ENCODE data around the gene PTPRN2.

PTPRN2 gene

DNA sequence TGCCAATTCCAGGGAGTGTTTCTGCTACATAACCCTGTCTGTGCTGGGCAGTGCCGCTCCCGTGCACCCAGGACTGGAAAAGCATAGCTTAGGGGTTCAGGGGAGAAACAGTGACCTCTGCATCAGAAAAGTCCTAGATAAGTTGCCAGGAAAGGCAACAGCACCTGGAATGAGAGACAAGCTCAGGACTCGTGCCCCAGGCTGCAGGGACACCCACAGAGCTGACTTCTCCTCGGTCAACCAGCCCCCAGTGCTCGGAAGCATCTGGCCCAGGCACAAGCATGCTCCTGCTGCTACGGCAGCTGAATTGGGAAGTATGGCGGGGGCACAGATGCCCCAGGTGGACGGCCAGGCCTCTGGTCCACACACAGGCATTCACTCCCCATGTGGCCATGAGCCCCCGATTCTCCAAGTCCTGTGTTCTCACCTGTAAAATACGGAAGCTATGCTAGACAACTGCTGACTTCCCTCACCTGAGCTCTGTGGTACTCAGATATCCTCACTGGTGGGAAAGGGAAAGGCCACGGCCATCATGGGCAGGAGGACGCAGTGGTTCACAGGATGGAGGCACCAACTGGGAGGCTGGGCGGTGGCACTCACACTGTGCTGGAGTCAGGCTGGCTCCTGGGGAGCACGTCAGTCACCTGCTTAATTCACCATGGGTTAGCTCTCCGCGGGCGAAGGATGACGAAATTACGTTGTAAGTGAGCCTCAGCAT is 220.5 kb downstream of the PTPRN2 start:
- Mint-ChIP-seq H3K4me1 (ENCODE audit: low read depth) (no peaks in the 10 kb centered on the region), H3K36me3 (ENCODE audit: low read depth) (no peaks in the 10 kb centered on the region), H3K4me3 (no peak overlapping the region), H3K9me3 (no peaks in the 10 kb centered on the region), H3K27me3 (no peaks in the 10 kb centered on the region), H3K27ac (no peak overlapping the region)

DNA sequence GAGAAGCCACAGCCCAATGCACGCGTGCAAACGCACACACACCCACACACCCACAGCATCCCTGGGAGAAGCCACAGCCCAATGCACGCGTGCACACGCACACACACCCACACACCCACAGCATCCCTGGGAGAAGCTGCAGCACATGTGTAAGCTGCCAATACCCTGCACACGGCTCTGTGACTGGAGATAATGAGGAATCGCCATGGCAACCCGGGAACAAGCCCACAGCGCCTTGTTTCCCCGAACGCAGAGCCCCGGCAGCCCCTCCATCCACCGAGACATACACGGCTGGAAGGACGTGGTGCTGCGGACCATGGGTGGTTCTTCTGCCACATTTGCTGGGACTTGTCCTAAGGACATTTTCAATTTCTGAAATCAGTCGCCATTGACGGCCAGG is 221.3 kb downstream of the PTPRN2 start:
- Mint-ChIP-seq H3K27ac (no peak overlapping the region), H3K36me3 (ENCODE audit: low read depth) (no peaks in the 10 kb centered on the region), H3K4me3 (no peak overlapping the region), H3K4me1 (ENCODE audit: low read depth) (no peaks in the 10 kb centered on the region), H3K9me3 (no peaks in the 10 kb centered on the region), H3K27me3 (no peaks in the 10 kb centered on the region)

GRCh38 chr7:158365267-158365666 is 222.4 kb downstream of the PTPRN2 start:
- Mint-ChIP-seq H3K27ac (no peak overlapping the region), H3K27me3 (no peaks in the 10 kb centered on the region), H3K4me1 (ENCODE audit: low read depth) (no peaks in the 10 kb centered on the region), H3K4me3 (no peak overlapping the region), H3K36me3 (ENCODE audit: low read depth) (no peaks in the 10 kb centered on the region), H3K9me3 (no peaks in the 10 kb centered on the region)

DNA sequence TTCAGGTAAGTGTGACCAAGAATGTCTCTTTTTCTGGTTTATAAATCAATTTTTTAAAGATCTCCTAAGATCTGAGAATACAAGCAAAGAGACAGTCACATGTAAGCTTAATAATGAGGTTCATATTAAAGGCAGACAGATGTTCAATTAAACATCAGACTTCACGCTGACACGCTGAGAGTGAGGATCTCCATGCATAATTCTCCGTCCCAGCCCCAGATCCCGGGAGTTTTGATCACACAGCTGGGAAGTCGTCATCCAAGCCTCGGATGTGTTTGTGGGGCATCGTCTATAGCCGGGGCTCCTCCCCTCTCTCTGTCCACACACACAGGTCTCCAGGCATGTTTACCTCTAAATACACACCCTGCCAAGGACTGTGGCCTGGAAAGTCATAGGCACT is 223.2 kb downstream of the PTPRN2 start:
- H3K4me1 Mint-ChIP-seq (ENCODE audit: low read depth): no peaks in the 10 kb centered on the region
- H3K27me3 Mint-ChIP-seq: no peaks in the 10 kb centered on the region
- no peaks in the 10 kb centered on the region for H3K9me3 Mint-ChIP-seq
- no peak overlapping the region for H3K4me3 Mint-ChIP-seq
- H3K36me3 Mint-ChIP-seq (ENCODE audit: low read depth): no peaks in the 10 kb centered on the region
- no peak overlapping the region for H3K27ac Mint-ChIP-seq

- Mint-ChIP-seq H3K27me3 (no peaks in the 10 kb centered on the region), H3K36me3 (ENCODE audit: low read depth) (no peaks in the 10 kb centered on the region), H3K4me3 (no peak overlapping the region), H3K4me1 (ENCODE audit: low read depth) (no peaks in the 10 kb centered on the region), H3K27ac (no peak overlapping the region), H3K9me3 (no peaks in the 10 kb centered on the region)
Observed at GRCh38 chr7:158362912-158363905, 224.4 kb downstream of the PTPRN2 start.

GRCh38 chr7:158362001-158362400 is 225.6 kb downstream of the PTPRN2 start:
- Mint-ChIP-seq H3K27me3 (no peaks in the 10 kb centered on the region), H3K9me3 (no peaks in the 10 kb centered on the region), H3K4me1 (ENCODE audit: low read depth) (no peaks in the 10 kb centered on the region), H3K4me3 (no peak overlapping the region), H3K36me3 (ENCODE audit: low read depth) (no peaks in the 10 kb centered on the region), H3K27ac (no peak overlapping the region)

DNA sequence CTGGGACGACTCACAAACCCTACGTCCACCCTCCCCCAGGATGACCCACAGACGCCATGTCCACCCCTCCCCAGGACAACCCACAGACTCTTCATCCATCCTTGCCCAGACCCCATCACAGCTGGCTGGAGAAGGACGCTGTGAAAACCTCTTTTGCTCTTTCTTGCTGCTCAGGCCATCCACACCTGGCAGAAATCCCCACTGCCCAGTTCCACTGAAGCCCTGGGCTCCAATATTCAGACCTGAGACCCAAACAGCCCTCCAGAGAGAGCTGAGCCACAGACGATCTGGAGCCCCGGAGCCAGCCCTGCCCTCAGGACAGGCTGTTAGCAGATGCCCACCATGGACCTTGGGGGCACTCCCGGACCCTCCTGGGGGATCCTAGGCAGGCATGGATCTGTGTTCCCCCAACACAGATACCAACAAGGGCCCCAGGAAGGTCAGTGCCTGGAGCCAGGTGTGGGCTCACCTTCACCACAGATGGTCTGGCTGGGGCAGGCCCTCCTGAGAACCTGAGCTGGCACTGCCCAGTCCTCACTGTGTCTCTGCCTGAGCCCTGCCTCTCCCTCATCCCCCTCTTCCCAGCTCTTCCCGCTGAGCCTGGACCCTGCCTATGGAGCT is 226.2 kb downstream of the PTPRN2 start:
- no peak overlapping the region for H3K4me3 Mint-ChIP-seq
- no peak overlapping the region for H3K27ac Mint-ChIP-seq
- no peaks in the 10 kb centered on the region for H3K4me1 Mint-ChIP-seq (ENCODE audit: low read depth)
- H3K9me3 Mint-ChIP-seq: no peaks in the 10 kb centered on the region
- H3K27me3 Mint-ChIP-seq: no peaks in the 10 kb centered on the region
- no peaks in the 10 kb centered on the region for H3K36me3 Mint-ChIP-seq (ENCODE audit: low read depth)

DNA sequence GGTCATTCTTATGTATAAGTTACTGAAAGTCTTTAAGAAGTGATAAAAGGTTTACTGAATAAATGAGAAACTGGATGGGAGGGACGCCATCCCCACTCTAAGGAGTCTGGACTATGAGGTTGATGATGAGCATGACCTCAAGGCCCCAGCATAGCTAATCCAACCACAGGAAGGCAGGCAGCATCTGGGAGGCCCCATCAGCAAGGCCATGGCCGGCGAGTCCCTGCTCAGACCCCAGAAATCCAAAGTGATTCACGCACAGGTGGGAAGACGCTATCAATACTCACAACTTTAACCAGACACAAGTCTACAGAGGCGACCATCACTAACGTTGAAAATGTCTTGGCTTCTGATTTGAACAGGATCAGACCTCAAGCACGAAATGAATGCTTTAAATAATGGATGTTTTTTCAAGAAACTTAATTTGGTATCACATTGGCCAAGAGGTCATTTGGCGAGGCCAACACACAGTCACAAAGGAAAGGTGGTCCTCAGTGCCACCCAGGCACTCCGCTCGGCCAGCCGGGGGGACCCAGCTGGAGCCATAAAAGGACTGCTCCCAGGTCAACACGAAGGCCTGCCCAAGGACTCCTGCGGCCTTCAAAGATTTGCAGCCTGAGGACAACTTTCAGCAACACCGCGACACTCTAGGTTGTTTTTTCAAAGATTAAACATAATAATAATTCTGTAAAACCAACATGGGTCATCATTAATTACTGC is 228.5 kb downstream of the PTPRN2 start:
- no peak overlapping the region for H3K27ac Mint-ChIP-seq
- no peaks in the 10 kb centered on the region for H3K4me1 Mint-ChIP-seq (ENCODE audit: low read depth)
- peaks cover 6% of the 10 kb centered on the region for H3K9me3 Mint-ChIP-seq
- H3K4me3 Mint-ChIP-seq: no peak overlapping the region
- H3K36me3 Mint-ChIP-seq (ENCODE audit: low read depth): no peaks in the 10 kb centered on the region
- H3K27me3 Mint-ChIP-seq: no peaks in the 10 kb centered on the region

DNA sequence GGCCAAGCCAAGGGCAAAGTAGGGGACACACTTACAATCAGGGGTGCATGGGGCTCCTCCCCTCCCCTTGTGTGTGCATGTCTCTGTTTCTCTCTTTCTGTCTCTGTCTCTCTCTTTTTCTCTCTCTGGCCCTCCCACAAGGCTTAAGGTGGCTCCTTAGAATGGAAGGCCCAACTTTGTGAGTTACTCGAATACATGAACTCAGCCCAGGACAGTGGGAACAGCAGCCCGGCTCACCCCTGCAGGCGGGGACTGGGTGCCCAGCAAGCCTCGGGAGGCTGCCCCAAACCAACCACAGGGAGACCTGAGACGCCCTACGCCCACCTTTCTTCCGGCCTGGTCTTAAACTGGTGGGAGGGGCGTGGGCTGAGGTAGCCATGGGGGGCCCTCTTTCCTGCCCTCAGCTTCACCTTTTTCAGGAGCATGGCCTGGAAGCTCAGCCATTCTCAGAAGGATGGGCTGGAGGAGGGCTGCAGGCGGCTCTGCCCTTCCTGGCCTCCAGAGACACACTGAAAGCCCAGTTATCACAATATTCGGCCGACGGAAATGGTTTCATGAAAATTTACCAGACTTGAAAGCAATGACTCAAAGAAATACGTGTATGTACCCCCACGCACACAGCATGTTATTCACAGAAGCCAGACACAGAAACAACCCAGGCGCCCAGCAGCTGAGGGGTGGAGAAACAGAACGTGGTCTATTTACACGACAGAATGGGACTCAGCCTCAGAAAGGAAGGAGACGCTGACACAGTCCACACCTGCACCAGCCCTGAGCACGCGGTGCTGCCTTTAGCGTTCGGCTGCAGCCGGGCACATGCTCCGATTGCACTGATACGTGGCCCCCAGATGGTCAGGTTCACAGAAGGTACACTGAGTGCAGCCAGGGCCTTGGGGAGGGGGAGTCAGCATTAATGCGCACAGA is 229.5 kb downstream of the PTPRN2 start:
- H3K4me1 Mint-ChIP-seq (ENCODE audit: low read depth): no peaks in the 10 kb centered on the region
- H3K27ac Mint-ChIP-seq: no peak overlapping the region
- H3K36me3 Mint-ChIP-seq (ENCODE audit: low read depth): no peaks in the 10 kb centered on the region
- H3K4me3 Mint-ChIP-seq: no peak overlapping the region
- H3K27me3 Mint-ChIP-seq: no peaks in the 10 kb centered on the region
- H3K9me3 Mint-ChIP-seq: peaks cover 8% of the 10 kb centered on the region

GRCh38 chr7:158357106-158357897 is 230.3 kb downstream of the PTPRN2 start:
- Mint-ChIP-seq H3K27ac (no peak overlapping the region), H3K9me3 (peaks cover 8% of the 10 kb centered on the region), H3K4me1 (ENCODE audit: low read depth) (no peaks in the 10 kb centered on the region), H3K4me3 (no peak overlapping the region), H3K27me3 (no peaks in the 10 kb centered on the region), H3K36me3 (ENCODE audit: low read depth) (no peaks in the 10 kb centered on the region)

DNA sequence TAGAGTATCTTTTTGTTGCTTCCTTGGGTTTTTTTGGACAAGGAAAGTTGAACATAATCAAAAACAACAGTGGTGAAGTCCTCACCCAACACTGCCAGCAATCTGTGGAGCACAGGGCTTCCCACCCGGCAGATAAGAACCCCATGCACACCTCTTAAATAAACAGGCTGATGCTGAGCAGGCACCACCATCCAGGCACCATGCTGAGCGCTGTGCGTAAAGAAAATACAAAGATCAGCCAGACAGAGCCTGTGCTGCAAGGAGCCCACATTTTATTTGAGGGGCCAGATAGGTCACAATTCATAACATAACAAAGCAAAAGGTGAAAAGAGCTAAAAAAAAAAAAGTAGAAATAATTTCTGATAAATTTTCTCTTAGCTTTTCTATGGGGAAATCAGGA is 231.2 kb downstream of the PTPRN2 start:
- Mint-ChIP-seq H3K36me3 (ENCODE audit: low read depth) (no peaks in the 10 kb centered on the region), H3K4me1 (ENCODE audit: low read depth) (no peaks in the 10 kb centered on the region), H3K27me3 (no peaks in the 10 kb centered on the region), H3K4me3 (no peak overlapping the region), H3K9me3 (peaks cover 8% of the 10 kb centered on the region), H3K27ac (no peak overlapping the region)

DNA sequence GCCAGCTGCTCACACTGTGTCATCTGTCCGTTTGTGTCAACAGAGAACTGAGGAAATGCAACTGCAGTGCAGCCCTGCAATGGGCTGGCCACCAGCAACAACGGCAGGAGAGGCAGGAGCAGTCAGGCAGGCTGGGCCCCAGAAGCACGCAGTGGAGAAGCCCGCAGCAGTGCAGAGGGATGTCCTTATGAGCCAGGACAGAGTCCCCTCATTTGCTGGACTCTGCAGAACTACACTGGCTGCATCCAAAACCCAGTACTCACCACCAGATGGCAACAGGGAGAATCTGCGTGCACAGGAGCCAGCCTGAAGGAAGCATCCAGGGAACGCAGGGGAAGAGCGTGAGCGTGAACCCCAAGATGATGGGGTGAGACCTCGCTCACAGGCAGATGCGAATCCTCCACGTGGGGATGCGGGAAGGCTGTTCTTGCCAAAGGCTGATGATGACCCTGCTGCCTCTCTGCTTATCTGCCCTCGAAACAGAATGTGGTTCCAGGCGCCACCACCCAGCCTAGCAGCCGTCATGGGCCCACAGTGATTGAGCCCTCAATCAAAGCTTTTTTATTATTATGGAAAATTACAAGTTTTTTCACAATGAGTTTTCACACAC is 232.1 kb downstream of the PTPRN2 start:
- Mint-ChIP-seq H3K27ac (no peak overlapping the region), H3K36me3 (ENCODE audit: low read depth) (no peaks in the 10 kb centered on the region), H3K9me3 (peaks cover 8% of the 10 kb centered on the region), H3K4me3 (no peak overlapping the region), H3K27me3 (no peaks in the 10 kb centered on the region), H3K4me1 (ENCODE audit: low read depth) (no peaks in the 10 kb centered on the region)

DNA sequence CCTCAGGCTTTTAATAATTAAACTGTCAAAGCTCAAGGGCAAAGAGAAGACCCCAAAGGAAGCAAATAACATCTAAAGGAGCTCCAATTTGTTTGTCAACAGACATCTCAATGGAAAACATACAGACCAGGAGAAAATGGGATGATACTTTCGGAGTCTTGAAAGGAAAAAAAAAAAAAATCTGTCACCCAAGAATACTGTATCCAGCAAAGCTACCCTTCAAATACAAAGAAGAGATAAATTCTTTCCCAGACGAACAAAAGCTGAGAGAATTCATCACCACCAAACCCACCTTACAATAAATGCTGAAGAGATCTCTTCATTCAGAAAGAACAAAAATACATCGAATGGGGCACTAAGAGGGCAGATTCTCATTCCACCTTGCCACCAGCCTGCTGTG is 232.8 kb downstream of the PTPRN2 start:
- no peaks in the 10 kb centered on the region for H3K27me3 Mint-ChIP-seq
- H3K36me3 Mint-ChIP-seq (ENCODE audit: low read depth): no peaks in the 10 kb centered on the region
- no peaks in the 10 kb centered on the region for H3K4me1 Mint-ChIP-seq (ENCODE audit: low read depth)
- peaks cover 8% of the 10 kb centered on the region for H3K9me3 Mint-ChIP-seq
- no peak overlapping the region for H3K27ac Mint-ChIP-seq
- no peak overlapping the region for H3K4me3 Mint-ChIP-seq
